Trophoblast cell (in vitro differentiated cells and primary cell): Measurements from ENCODE around the gene ANKRD52.

Source experiments
- DNase-seq, 2 donors: peaks; one replicate each; pipeline ENCODE4 v3.0.0-alpha.2; 2016
- H2AFZ ChIP-seq: 2 replicates; pipeline ENCODE4 v1.6.1; 2013; ENCODE audit warnings: low read length, moderate library complexity, mild to moderate bottlenecking; ENCODE audit not compliant: insufficient read depth, poor library complexity
- H2AK5ac ChIP-seq: 2 replicates; pipeline ENCODE4 v1.6.1; 2013; ENCODE audit warnings: mild to moderate bottlenecking, low read length
- H2BK120ac ChIP-seq: 2 replicates; pipeline ENCODE4 v1.6.1; 2013; ENCODE audit warnings: low read length, mild to moderate bottlenecking, moderate library complexity; ENCODE audit not compliant: insufficient read depth, poor library complexity
- H2BK12ac ChIP-seq: 2 replicates; pipeline ENCODE4 v1.6.1; 2013; ENCODE audit warnings: mild to moderate bottlenecking, low read length, moderate library complexity
- H2BK5ac ChIP-seq: 2 replicates; pipeline ENCODE4 v1.6.1; 2013; ENCODE audit warnings: low read length, low read depth, moderate library complexity, mild to moderate bottlenecking; ENCODE audit not compliant: poor library complexity
- H3K14ac ChIP-seq: 2 replicates; pipeline ENCODE4 v1.6.1; 2013; ENCODE audit warnings: mild to moderate bottlenecking, low read length
- H3K18ac ChIP-seq: 2 replicates; pipeline ENCODE4 v1.6.1; 2013; ENCODE audit warnings: mild to moderate bottlenecking, low read length
- H3K23ac ChIP-seq: 2 replicates; pipeline ENCODE4 v1.6.1; 2013; ENCODE audit warnings: low read length
- H3K27ac ChIP-seq: 2 replicates; pipeline ENCODE4 v1.5.1; 2013; ENCODE audit warnings: low read depth, mild to moderate bottlenecking, inconsistent platforms, low read length, moderate library complexity
- H3K27me3 ChIP-seq: 2 replicates; pipeline ENCODE4 v1.6.1; 2013; ENCODE audit warnings: inconsistent platforms, mild to moderate bottlenecking, low read length, moderate library complexity; ENCODE audit not compliant: insufficient read depth
- H3K36me3 ChIP-seq, 2 experiments: 1 replicate in 1 of 2; 2 replicates in 1 of 2; pipeline ENCODE4 v1.6.1; 2013; ENCODE audit warnings: low read length in 2 of 2, mild to moderate bottlenecking in 2 of 2, moderate library complexity in 1 of 2; ENCODE audit not compliant: insufficient read depth in 2 of 2, control insufficient read depth in 1 of 2
- H3K4ac ChIP-seq: 2 replicates; pipeline ENCODE4 v1.6.1; 2013; ENCODE audit warnings: low read depth, mild to moderate bottlenecking, low read length, moderate library complexity
- H3K4me1 ChIP-seq, 2 experiments: 1 replicate in 1 of 2; 2 replicates in 1 of 2; pipeline ENCODE4 v1.6.1; 2013; ENCODE audit warnings: low read length in 2 of 2, mild to moderate bottlenecking in 2 of 2, moderate library complexity in 1 of 2; ENCODE audit not compliant: insufficient read depth in 2 of 2, control insufficient read depth in 1 of 2
- H3K4me2 ChIP-seq: 2 replicates; pipeline ENCODE4 v1.6.1; 2013; ENCODE audit warnings: inconsistent platforms, mild to moderate bottlenecking, low read length, moderate library complexity
- H3K4me3 ChIP-seq: 2 replicates; pipeline ENCODE4 v1.5.1; 2013; ENCODE audit warnings: mild to moderate bottlenecking, low read depth, low read length, inconsistent platforms
- H3K79me1 ChIP-seq: one replicate; pipeline ENCODE4 v1.6.1; 2013; ENCODE audit warnings: low read length
- H3K79me2 ChIP-seq: 2 replicates; pipeline ENCODE4 v1.6.1; 2013; ENCODE audit warnings: low read length, mild to moderate bottlenecking; ENCODE audit not compliant: control insufficient read depth, insufficient read depth, poor library complexity
- H3K9ac ChIP-seq: 2 replicates; pipeline ENCODE4 v1.6.1; 2013; ENCODE audit warnings: mild to moderate bottlenecking, low read length
- H3K9me3 ChIP-seq: 2 replicates; pipeline ENCODE4 v1.6.1; 2013; ENCODE audit warnings: low read depth, mild to moderate bottlenecking, control low read depth, inconsistent platforms, low read length; ENCODE audit not compliant: insufficient read depth
- H4K12ac ChIP-seq: 2 replicates; pipeline ENCODE4 v1.6.1; 2013; ENCODE audit warnings: low read depth, mild to moderate bottlenecking, low read length, moderate library complexity
- H4K8ac ChIP-seq: 2 replicates; pipeline ENCODE4 v1.6.1; 2013; ENCODE audit warnings: low read depth, mild to moderate bottlenecking, low read length, moderate library complexity
- H4K91ac ChIP-seq: one replicate; pipeline ENCODE4 v1.6.1; 2013; ENCODE audit warnings: low read depth, mild to moderate bottlenecking, low read length, moderate library complexity
- WGBS: extraction: QIAGEN DNeasy Blood & Tissue Kit; methylation state at CpG from one replicate; pipeline ENCODE4 v1.1.7; 2013; ENCODE audit warnings: missing lambda C conversion rate; ENCODE audit not compliant: insufficient read length, insufficient coverage; ENCODE audit errors: extremely low coverage; 5-methylcytosine and 5-hydroxymethylcytosine counted together

Gene ANKRD52

DNA sequence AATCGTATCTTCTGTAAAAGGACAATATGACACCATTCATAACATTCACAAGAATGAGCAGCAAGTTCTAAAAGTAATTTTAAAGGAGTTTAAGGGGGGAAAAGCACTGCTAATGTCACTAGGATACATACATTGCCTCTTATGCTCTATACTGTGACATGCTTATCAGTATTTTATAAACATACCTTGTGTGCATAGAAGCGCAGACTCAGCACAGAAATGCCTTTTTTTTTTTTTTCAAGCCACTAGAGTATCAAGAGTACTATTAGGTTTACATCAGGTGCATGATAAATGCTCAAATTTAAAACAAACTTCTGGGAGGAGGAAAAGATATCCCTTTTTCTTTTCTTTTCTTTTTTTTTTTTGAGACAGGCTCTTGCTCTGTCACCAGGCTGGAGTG is 55.3 kb downstream of the ANKRD52 start:
- no peaks in the 10 kb centered on the region for H3K79me2 ChIP-seq
- H3K9me3 ChIP-seq, result no peaks in the 10 kb centered on the region
- no peak overlapping the region for H3K4me3 ChIP-seq
- no peak overlapping the region for H2AK5ac ChIP-seq
- DNase-seq, result no peak
- no peak overlapping the region for H2BK5ac ChIP-seq
- no peak overlapping the region for H3K4ac ChIP-seq
- peaks cover 3% of the 10 kb centered on the region for H3K79me1 ChIP-seq
- no peak overlapping the region for H3K4me2 ChIP-seq
- no peak overlapping the region for H4K12ac ChIP-seq
- no peak overlapping the region for H3K23ac ChIP-seq
- no peak overlapping the region for H3K14ac ChIP-seq
- H2AFZ ChIP-seq, result no peak overlapping the region
- H3K27ac ChIP-seq, result no peak overlapping the region
- no peak overlapping the region for H4K91ac ChIP-seq
- no CpG with 5 or more reads among the region's 2 CpGs for WGBS
- H2BK12ac ChIP-seq, result no peak overlapping the region
- H4K8ac ChIP-seq, result no peak overlapping the region
- no peak overlapping the region for H3K18ac ChIP-seq
- peaks cover 10 to 22% of the 10 kb centered on the region in 2 experiments for H3K36me3 ChIP-seq
- H3K4me1 ChIP-seq, result peaks cover 4 to 5% of the 10 kb centered on the region in 2 experiments
- no peak overlapping the region for H2BK120ac ChIP-seq
- H3K27me3 ChIP-seq, result no peaks in the 10 kb centered on the region
- H3K9ac ChIP-seq, result no peak overlapping the region

DNA sequence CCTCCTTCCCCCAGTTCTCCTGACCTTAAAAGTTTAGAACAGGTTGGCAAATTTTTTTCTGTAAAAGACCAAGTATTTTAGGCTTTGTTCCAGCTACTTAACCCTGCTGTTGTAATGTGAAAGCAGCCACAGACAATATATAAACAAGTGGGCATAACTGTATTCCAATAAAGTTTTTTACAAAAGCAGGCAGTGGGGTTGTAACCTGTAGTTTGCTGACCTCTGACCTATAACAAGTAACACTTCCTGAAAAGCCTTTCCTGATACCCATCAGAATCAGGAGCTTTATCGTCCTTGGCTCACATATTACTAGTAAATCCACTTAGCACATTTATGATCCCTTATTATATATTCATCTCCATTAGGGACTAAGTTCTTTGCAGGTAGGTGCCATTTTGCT is 55.8 kb downstream of the ANKRD52 start:
- Histone ChIP-seq H3K4me1 (peaks cover 8 to 9% of the 10 kb centered on the region in 2 experiments), H3K23ac (no peak overlapping the region), H3K18ac (no peak overlapping the region), H4K12ac (no peak overlapping the region), H2BK120ac (no peak overlapping the region), H3K4ac (no peak overlapping the region), H3K27ac (no peak overlapping the region), H3K14ac (no peak overlapping the region), H3K27me3 (no peaks in the 10 kb centered on the region), H3K4me3 (no peak overlapping the region), H4K91ac (no peak overlapping the region), H3K79me2 (no peaks in the 10 kb centered on the region), H3K9ac (no peak overlapping the region), H3K9me3 (no peaks in the 10 kb centered on the region), H3K79me1 (peaks cover 3% of the 10 kb centered on the region), H2BK12ac (no peak overlapping the region), H3K36me3 (peaks cover 7 to 17% of the 10 kb centered on the region in 2 experiments), H2AK5ac (no peak overlapping the region), H2AFZ (no peak overlapping the region), H3K4me2 (no peak overlapping the region), H4K8ac (no peak overlapping the region), H2BK5ac (no peak overlapping the region)
- DNase-seq, result no peak
- no CpG with 5 or more reads among the region's 1 CpG for WGBS

DNA sequence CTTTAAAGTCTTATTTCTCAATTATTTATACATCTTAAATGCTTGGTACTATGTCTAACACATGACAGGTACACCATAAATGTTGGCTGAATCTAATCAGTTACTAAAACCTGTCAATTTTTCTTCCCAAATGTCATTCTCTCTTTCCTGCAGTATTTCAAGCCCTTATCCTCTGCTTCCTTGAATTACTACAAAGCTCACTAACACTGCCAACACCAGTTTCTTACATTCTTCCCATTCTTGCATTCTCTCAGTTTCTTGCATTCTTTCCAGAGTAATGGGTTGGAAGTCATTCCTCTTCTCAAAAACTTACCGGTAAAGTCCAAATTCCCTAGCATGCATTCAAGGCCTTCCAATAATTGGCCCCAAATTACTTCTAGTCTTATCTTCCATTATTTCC is 59.3 kb downstream of the ANKRD52 start:
- H2BK120ac ChIP-seq, result no peak overlapping the region
- H3K4me3 ChIP-seq, result no peak overlapping the region
- H3K23ac ChIP-seq, result no peak overlapping the region
- no peak overlapping the region for H4K12ac ChIP-seq
- no peaks in the 10 kb centered on the region for H3K79me2 ChIP-seq
- H2AFZ ChIP-seq, result no peak overlapping the region
- H3K36me3 ChIP-seq, result no peaks in the 10 kb centered on the region
- H3K9me3 ChIP-seq, result no peaks in the 10 kb centered on the region
- no peak overlapping the region for H2BK12ac ChIP-seq
- H3K18ac ChIP-seq, result no peak overlapping the region
- H4K8ac ChIP-seq, result no peak overlapping the region
- no peak overlapping the region for H3K27ac ChIP-seq
- no peak overlapping the region for H3K4me2 ChIP-seq
- peaks cover 9 to 12% of the 10 kb centered on the region in 2 experiments for H3K4me1 ChIP-seq
- no peaks in the 10 kb centered on the region for H3K27me3 ChIP-seq
- no peak overlapping the region for H3K14ac ChIP-seq
- H3K9ac ChIP-seq, result no peak overlapping the region
- H2AK5ac ChIP-seq, result no peak overlapping the region
- no CpG with 5 or more reads among the region's 1 CpG for WGBS
- peaks cover 3% of the 10 kb centered on the region for H3K79me1 ChIP-seq
- peak in 1 of 2 donors; percentile 82 for DNase-seq
- H4K91ac ChIP-seq, result peak overlapping the region; percentile 23
- no peak overlapping the region for H2BK5ac ChIP-seq
- H3K4ac ChIP-seq, result no peak overlapping the region

DNA sequence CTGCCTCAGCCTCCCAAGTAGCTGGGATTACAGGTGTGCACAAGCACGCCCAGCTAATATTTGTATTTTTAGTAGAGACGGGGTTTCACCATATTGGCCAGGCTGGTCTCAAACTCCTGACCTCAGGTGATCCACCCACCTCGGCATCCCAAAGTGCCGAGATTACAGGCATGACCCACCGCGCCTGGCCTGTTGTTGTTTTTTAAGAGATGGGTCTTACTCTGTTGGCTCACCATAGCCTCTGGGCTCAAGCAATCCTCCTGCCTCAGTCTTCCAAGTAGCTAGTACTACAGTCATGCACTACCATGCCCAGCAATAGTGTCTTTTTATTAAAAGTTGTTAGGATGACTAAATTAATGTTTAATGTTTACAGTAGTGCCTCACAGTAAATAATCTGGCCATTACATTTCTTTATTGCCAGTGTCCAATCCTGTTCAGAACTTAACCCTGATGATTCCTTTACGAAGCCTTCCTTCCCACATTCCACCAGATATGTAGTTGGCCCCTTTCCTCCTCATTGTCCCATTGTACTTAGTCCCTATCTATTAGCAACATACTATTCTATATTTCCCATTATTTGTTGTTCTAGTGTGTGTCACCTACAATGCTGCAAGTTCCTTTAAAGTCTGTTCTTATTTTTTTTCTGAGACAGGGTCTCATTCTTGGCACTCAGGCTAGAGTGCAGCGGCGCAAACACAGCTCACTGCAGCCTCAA is 60.1 kb downstream of the ANKRD52 start:
- Histone ChIP-seq H3K23ac (no peak overlapping the region), H2AFZ (no peak overlapping the region), H3K9ac (no peak overlapping the region), H2BK12ac (peak overlapping the region; percentile 56), H3K18ac (no peak overlapping the region), H3K27me3 (no peaks in the 10 kb centered on the region), H2BK5ac (no peak overlapping the region), H2AK5ac (no peak overlapping the region), H3K27ac (peak overlapping the region; percentile 27), H3K4me1 (peaks cover 9 to 12% of the 10 kb centered on the region in 2 experiments), H4K91ac (no peak overlapping the region), H3K36me3 (no peaks in the 10 kb centered on the region), H4K8ac (no peak overlapping the region), H3K4me3 (no peak overlapping the region), H3K4me2 (no peak overlapping the region), H3K79me2 (no peaks in the 10 kb centered on the region), H3K79me1 (peaks cover 3% of the 10 kb centered on the region), H2BK120ac (no peak overlapping the region), H3K9me3 (no peaks in the 10 kb centered on the region), H3K14ac (no peak overlapping the region), H3K4ac (no peak overlapping the region), H4K12ac (no peak overlapping the region)
- peak; percentile 62 to 70 for DNase-seq
- no CpG with 5 or more reads among the region's 9 CpGs for WGBS
